HEK293 (cell line): Measurements from ENCODE around the gene CFAP43.

Experiments used
- CTCF ChIP-seq: fragments of 450-650 bp; formaldehyde crosslinking; IDR thresholded peaks from 2 replicates; pipeline ENCODE4 v1.5.1; 2016; ENCODE audit warnings: missing biosample characterization, missing genetic modification characterization
- KLF1 ChIP-seq: fragments of 450-650 bp; formaldehyde crosslinking; IDR thresholded peaks from 2 replicates; pipeline ENCODE4 v1.5.1; 2016; ENCODE audit warnings: missing biosample characterization, missing genetic modification characterization
- KLF17 ChIP-seq: fragments of 450-650 bp; formaldehyde crosslinking; IDR thresholded peaks from 2 replicates; pipeline ENCODE4 v1.5.1; 2016; ENCODE audit warnings: missing biosample characterization, missing genetic modification characterization
- SP7 ChIP-seq: fragments of 450-650 bp; formaldehyde crosslinking; IDR thresholded peaks from 2 replicates; pipeline ENCODE4 v1.5.1; 2016; ENCODE audit warnings: missing biosample characterization, missing genetic modification characterization
- ZBTB8A ChIP-seq: fragments of 450-650 bp; formaldehyde crosslinking; IDR thresholded peaks from 2 replicates; pipeline ENCODE4 v1.5.1; 2016; ENCODE audit warnings: missing biosample characterization, missing genetic modification characterization
- ZFP69B ChIP-seq: fragments of 450-650 bp; formaldehyde crosslinking; IDR thresholded peaks from 2 replicates; pipeline ENCODE4 v1.5.1; 2016; ENCODE audit warnings: missing biosample characterization, missing genetic modification characterization
- ZNF121 ChIP-seq: fragments of 450-650 bp; formaldehyde crosslinking; IDR thresholded peaks from 2 replicates; pipeline ENCODE4 v1.5.1; 2016; ENCODE audit warnings: missing biosample characterization, missing genetic modification characterization
- ZNF138 ChIP-seq: fragments of 450-650 bp; formaldehyde crosslinking; IDR thresholded peaks from 2 replicates; pipeline ENCODE4 v1.5.1; 2016; ENCODE audit warnings: missing biosample characterization, missing genetic modification characterization, borderline replicate concordance
- ZNF23 ChIP-seq: fragments of 450-650 bp; formaldehyde crosslinking; IDR thresholded peaks from 2 replicates; pipeline ENCODE4 v1.5.1; 2016; ENCODE audit warnings: missing biosample characterization, missing genetic modification characterization, borderline replicate concordance
- ZNF24 ChIP-seq: fragments of 450-650 bp; formaldehyde crosslinking; IDR thresholded peaks from 2 replicates; pipeline ENCODE4 v1.5.1; 2016; ENCODE audit warnings: missing biosample characterization, missing genetic modification characterization
- ZNF274 ChIP-seq, 2 experiments: fragments of 200-500 bp in 1 of 2; fragments of 450-650 bp in 1 of 2; sonication (Bioruptor generic) in 1 of 2; formaldehyde crosslinking in 1 of 2; IDR thresholded peaks; 2 replicates each; pipeline versions ENCODE4 v1.5.1 to v1.6.1; 2014 to 2016; ENCODE audit warnings: borderline replicate concordance in 1 of 2, inconsistent platforms in 1 of 2, low read length in 1 of 2, missing biosample characterization in 1 of 2, missing genetic modification characterization in 1 of 2
- ZNF311 ChIP-seq: fragments of 450-650 bp; formaldehyde crosslinking; IDR thresholded peaks from 2 replicates; pipeline ENCODE4 v1.5.1; 2017; ENCODE audit warnings: missing biosample characterization, missing genetic modification characterization, borderline replicate concordance
- ZNF324 ChIP-seq: fragments of 450-650 bp; formaldehyde crosslinking; IDR thresholded peaks from 2 replicates; pipeline ENCODE4 v1.5.1; 2016; ENCODE audit warnings: missing biosample characterization, missing genetic modification characterization
- ZNF341 ChIP-seq: fragments of 450-650 bp; formaldehyde crosslinking; IDR thresholded peaks from 2 replicates; pipeline ENCODE4; 2016; ENCODE audit warnings: low read depth, missing biosample characterization, missing genetic modification characterization
- ZNF350 ChIP-seq: fragments of 450-650 bp; formaldehyde crosslinking; IDR thresholded peaks from 2 replicates; pipeline ENCODE4 v1.5.0; 2017; ENCODE audit warnings: missing biosample characterization, mild to moderate bottlenecking, missing genetic modification characterization
- ZNF366 ChIP-seq: fragments of 450-650 bp; formaldehyde crosslinking; conservative IDR thresholded peaks from 2 replicates; pipeline ENCODE4 v1.5.1; 2016; ENCODE audit warnings: missing biosample characterization, missing genetic modification characterization
- ZNF391 ChIP-seq: fragments of 450-650 bp; formaldehyde crosslinking; IDR thresholded peaks from 2 replicates; pipeline ENCODE4 v1.5.1; 2016; ENCODE audit warnings: low read depth, missing biosample characterization, missing genetic modification characterization, borderline replicate concordance
- ZNF473 ChIP-seq: fragments of 450-650 bp; formaldehyde crosslinking; IDR thresholded peaks from 2 replicates; pipeline ENCODE4 v1.5.1; 2017; ENCODE audit warnings: missing biosample characterization, missing genetic modification characterization
- ZNF48 ChIP-seq: fragments of 450-650 bp; formaldehyde crosslinking; IDR thresholded peaks from 2 replicates; pipeline ENCODE4 v1.5.1; 2016; ENCODE audit warnings: missing biosample characterization, missing genetic modification characterization
- ZNF501 ChIP-seq: fragments of 450-650 bp; formaldehyde crosslinking; IDR thresholded peaks from 2 replicates; pipeline ENCODE4 v1.5.1; 2016; ENCODE audit warnings: missing biosample characterization, missing genetic modification characterization
- ZNF529 ChIP-seq: fragments of 450-650 bp; formaldehyde crosslinking; IDR thresholded peaks from 2 replicates; pipeline ENCODE4 v1.5.1; 2017; ENCODE audit warnings: missing genetic modification characterization, missing biosample characterization; ENCODE audit not compliant: insufficient replicate concordance
- ZNF530 ChIP-seq: fragments of 450-650 bp; formaldehyde crosslinking; IDR thresholded peaks from 2 replicates; pipeline ENCODE4 v1.5.1; 2016; ENCODE audit warnings: low read depth, missing biosample characterization, missing genetic modification characterization
- ZNF571 ChIP-seq: fragments of 450-650 bp; formaldehyde crosslinking; IDR thresholded peaks from 2 replicates; pipeline ENCODE4 v1.5.0; 2017; ENCODE audit warnings: missing biosample characterization, missing genetic modification characterization
- ZNF580 ChIP-seq: fragments of 450-650 bp; formaldehyde crosslinking; IDR thresholded peaks from 2 replicates; pipeline ENCODE4 v1.5.1; 2016; ENCODE audit warnings: missing biosample characterization, missing genetic modification characterization
- ZNF626 ChIP-seq: fragments of 450-650 bp; sonication (Bioruptor Pico); formaldehyde crosslinking; IDR thresholded peaks from 2 replicates; pipeline ENCODE4 v1.5.1; 2018; ENCODE audit warnings: missing biosample characterization, missing genetic modification characterization, inconsistent platforms
- ZNF639 ChIP-seq: fragments of 450-650 bp; formaldehyde crosslinking; IDR thresholded peaks from 2 replicates; pipeline ENCODE4 v1.5.1; 2016; ENCODE audit warnings: missing biosample characterization, missing genetic modification characterization
- ZNF692 ChIP-seq: fragments of 450-650 bp; formaldehyde crosslinking; IDR thresholded peaks from 2 replicates; pipeline ENCODE4 v1.5.1; 2016; ENCODE audit warnings: missing biosample characterization, missing genetic modification characterization
- ZNF768 ChIP-seq: fragments of 450-650 bp; formaldehyde crosslinking; IDR thresholded peaks from 2 replicates; pipeline ENCODE4 v1.5.1; 2018; ENCODE audit warnings: missing biosample characterization, mild to moderate bottlenecking, missing genetic modification characterization
- ZNF777 ChIP-seq: fragments of 450-650 bp; formaldehyde crosslinking; IDR thresholded peaks from 2 replicates; pipeline ENCODE4 v1.5.1; 2017; ENCODE audit warnings: missing biosample characterization, missing genetic modification characterization, borderline replicate concordance
- ZSCAN16 ChIP-seq: fragments of 450-650 bp; formaldehyde crosslinking; IDR thresholded peaks from 2 replicates; pipeline ENCODE4 v1.5.1; 2016; ENCODE audit warnings: missing biosample characterization, missing genetic modification characterization

CFAP43 gene

GRCh38 chr10:104254493-104255310, 22.5 kb upstream of the CFAP43 start, which contains the start of gene GSTO1 (continued):
- TF ChIP-seq ZNF777 (tag by site-specific recombination) = no peak
- TF ChIP-seq ZNF768 (tag by site-specific recombination) = no peak
- TF ChIP-seq ZNF311 (tag by site-specific recombination) = no peak
- TF ChIP-seq ZNF366 (tag by site-specific recombination) = peak; percentile 89
- TF ChIP-seq ZNF138 (tag by site-specific recombination) = no peak
- peak; percentile 81 for TF ChIP-seq ZBTB8A (tag by site-specific recombination)
- no peak for TF ChIP-seq ZFP69B (tag by site-specific recombination)
- TF ChIP-seq ZNF473 (tag by site-specific recombination) = no peak
- peak; percentile 71 for TF ChIP-seq SP7 (tag by site-specific recombination)
- peak; percentile 77 for TF ChIP-seq CTCF (tag by site-specific recombination)
- TF ChIP-seq ZNF48 (tag by site-specific recombination) = no peak
- peak; percentile 12; the same call in 1 of the 2 replicates for TF ChIP-seq ZNF121 (tag by site-specific recombination)
- no peak for TF ChIP-seq ZNF274 (IDR thresholded peaks at IDR 0.05; ENCODE audit: low read length)
- TF ChIP-seq ZNF274 (tag by site-specific recombination; IDR thresholded peaks at IDR 0.05; ENCODE audit: borderline replicate concordance) = no peak
- no peak for TF ChIP-seq ZNF626 (tag by site-specific recombination)
- TF ChIP-seq ZNF391 (tag by site-specific recombination) = 0 out of 2 replicates have a peak, but pooled peaks have one; percentile 54
- TF ChIP-seq ZNF324 (tag by site-specific recombination) = no peak
- TF ChIP-seq ZNF23 (tag by site-specific recombination) = no peak
- no peak for TF ChIP-seq ZNF571 (tag by site-specific recombination)
- TF ChIP-seq ZNF580 (tag by site-specific recombination) = no peak
- TF ChIP-seq ZNF639 (tag by site-specific recombination) = 0 out of 2 replicates have a peak, but pooled peaks have one; percentile 34
- TF ChIP-seq KLF17 = peak; percentile 82; the same call in 1 of the 2 replicates
- TF ChIP-seq ZNF24 (tag by site-specific recombination) = 0 out of 2 replicates have a peak, but pooled peaks have one; percentile 31
- TF ChIP-seq ZNF530 = no peak
- TF ChIP-seq KLF1 = 0 out of 2 replicates have a peak, but pooled peaks have one; percentile 17
- TF ChIP-seq ZNF529 (tag by site-specific recombination) = no peak
- no peak for TF ChIP-seq ZSCAN16
- TF ChIP-seq ZNF341 = peak; percentile 89
- TF ChIP-seq ZNF501 (tag by site-specific recombination) = peak; percentile 78; the same call in 1 of the 2 replicates
- no peak for TF ChIP-seq ZNF350 (tag by site-specific recombination)
- TF ChIP-seq ZNF692 (tag by site-specific recombination) = peak; percentile 53; the same call in 1 of the 2 replicates
